CD4-positive, alpha-beta T cell treated with Interleukin-12 subunit alpha and Interleukin-12 subunit beta, for 1 hour (primary cell): Measurements from ENCODE around the gene CCDC12.

Experiments
- DNase-seq: peaks from one replicate; pipeline ENCODE4 v3.0.0-alpha.2; 2020

The CCDC12 gene

DNA sequence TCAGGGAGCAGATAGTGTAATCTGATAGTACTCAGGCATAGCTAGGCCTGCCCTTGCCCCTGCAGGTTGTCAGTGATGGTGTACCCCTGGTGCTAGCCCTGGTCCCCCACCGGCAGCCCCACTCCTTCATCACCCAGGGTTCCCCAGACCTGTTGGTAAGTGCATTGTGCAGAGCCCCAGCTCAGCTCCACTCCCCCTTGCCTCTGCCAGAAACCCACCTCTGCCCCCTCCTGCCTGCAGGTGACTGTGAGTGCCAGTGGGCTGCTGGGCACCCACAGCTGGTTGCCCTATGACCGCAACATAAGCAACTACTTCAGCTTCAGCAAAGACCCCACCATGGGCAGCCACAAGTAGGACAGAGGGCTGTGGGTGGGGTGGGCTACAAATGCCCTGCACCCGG is 30.5 kb upstream of the CCDC12 start:
- no peak for DNase-seq

- DNase-seq, result no peak
Measured at GRCh38 chr3:47006145-47006651, 29.7 kb upstream of the CCDC12 start.

GRCh38 chr3:47005212-47006144 is 28.9 kb upstream of the CCDC12 start:
- DNase-seq, result no peak

DNA sequence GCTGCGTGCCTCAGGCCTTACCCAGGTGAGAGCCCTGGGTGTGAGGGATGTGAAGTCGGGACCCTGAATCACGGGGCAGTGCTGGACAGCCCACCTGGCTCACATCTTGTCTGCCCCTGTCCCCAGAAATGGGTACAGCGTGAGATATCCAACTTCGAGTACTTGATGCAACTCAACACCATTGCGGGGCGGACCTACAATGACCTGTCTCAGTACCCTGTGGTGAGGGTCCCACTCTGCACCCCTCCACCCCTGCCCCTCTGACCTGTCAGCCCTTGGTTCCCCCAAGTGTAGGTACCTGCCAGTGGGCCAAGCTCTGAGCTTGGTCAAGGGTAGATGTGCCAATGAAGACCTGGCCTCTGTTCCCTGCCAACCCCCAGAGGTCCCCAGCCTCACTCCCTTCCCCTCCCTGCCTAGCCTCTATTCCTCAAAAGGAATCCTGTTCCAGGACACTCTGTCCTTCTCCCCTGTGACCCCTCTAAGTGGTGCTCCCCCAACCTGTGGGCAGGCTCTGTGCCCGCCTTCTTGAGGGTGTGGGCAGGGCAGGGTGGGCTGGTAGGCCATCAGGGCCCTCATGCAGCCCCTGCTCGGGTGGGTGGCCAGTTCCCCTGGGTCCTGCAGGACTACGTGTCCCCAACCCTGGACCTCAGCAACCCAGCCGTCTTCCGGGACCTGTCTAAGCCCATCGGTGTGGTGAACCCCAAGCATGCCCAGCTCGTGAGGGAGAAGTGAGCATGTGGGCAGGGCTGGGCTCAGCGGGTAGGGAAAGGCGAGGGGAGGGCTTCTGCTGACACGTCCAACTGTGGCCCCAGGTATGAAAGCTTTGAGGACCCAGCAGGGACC is 28.0 kb upstream of the CCDC12 start:
- no peak for DNase-seq

- no peak for DNase-seq
Measured at GRCh38 chr3:47003461-47004368, 27.2 kb upstream of the CCDC12 start.

- DNase-seq, result no peak
Measured at GRCh38 chr3:47003056-47003410, 26.5 kb upstream of the CCDC12 start.

DNA sequence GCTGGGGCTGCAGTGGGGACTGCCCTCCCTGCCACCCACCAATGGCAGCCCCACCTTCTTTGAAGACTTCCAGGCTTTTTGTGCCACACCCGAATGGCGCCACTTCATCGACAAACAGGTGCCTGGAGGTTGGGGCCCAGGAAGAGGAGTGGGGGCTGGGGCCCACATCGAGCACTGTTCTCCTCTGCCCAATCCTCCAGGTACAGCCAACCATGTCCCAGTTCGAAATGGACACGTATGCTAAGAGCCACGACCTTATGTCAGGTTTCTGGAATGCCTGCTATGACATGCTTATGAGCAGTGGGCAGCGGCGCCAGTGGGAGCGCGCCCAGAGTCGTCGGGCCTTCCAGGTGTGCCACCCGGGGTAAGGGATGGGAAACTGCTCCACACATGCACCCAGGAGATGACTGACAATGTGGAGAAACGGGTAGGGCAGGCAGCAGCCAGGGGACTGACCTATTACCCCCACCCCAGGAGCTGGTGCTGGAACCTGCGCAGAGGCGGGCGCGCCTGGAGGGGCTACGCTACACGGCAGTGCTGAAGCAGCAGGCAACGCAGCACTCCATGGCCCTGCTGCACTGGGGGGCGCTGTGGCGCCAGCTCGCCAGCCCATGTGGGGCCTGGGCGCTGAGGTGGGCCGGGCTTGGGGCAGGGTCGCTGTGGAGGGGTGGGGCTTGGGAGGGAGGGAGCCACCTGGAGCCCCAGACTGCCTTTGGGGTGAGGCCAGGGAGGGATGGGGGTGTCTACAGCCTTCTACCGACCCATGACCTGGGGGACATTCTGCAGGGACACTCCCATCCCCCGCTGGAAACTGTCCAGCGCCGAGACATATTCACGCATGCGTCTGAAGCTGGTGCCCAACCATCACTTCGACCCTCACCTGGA is 25.9 kb upstream of the CCDC12 start:
- DNase-seq, result no peak

- DNase-seq, result no peak
Measured at GRCh38 chr3:47001731-47002170, 25.2 kb upstream of the CCDC12 start.

DNA sequence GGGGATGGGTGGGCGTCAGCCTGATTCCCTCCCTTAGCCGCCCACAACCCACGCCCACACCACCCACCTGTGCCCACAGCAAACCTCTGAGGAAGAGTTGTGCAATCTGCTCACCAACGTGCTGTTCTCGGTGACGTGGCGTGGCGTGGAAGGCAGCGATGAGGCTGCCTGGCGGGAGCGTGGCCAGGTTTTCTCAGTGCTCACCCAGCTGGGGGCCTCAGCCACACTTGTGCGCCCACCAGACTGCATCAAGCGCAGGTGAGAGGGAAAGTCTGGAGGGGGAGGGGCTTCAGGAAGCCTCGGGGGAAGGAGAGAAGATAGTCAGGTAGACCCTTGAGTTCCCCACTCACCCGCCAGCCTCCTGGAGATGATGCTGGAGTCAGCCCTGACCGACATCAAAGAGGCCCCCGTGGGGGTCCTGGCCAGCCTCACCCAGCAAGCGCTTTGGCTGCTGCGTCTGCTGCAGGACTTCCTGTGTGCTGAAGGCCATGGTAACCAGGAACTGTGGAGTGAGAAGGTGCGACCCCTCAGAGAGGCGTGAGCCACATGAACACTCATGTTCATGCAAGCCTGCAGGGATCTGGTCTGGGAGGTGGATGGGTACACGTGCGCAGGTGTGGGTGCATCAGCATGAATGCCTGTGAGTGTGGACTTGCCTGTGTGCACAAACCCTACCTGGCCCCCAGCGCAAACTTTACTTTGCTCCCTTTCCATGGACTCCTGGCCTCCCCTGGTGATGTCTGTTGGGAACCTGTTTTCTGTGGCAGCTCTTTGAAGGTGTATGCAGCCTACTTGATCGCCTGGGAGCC is 24.6 kb upstream of the CCDC12 start:
- DNase-seq, result no peak

DNA sequence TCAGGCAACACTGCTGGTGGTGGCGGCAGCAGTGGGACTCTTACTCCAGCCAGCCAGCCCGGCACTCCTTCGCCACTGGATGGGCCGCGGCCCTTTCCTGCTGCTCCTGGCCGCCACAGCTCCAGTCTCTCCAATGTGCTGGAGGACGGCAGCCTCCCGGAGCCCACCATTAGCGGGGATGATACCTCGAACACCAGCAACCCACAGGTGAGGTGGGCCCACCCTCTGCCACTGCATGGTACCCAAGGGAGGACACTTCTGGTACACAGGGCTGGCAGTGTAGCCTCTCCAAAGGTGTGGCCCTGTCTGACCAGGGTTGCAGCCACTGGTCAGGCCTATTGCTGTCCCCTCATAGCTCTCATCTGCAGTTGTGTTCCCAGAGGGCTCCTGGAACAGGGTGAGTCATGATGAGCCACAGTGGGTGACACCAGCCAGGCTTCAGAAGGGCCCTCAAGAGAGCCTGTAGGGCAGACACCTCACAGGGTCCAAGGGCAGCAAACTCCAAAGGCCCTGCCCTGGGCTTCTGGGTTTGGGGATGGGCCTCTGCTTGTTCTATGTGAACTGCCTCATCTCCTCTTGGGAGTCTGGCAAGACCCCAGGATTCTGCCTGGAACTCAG is 23.8 kb upstream of the CCDC12 start:
- DNase-seq, result no peak

- no peak for DNase-seq
Measured at GRCh38 chr3:46999516-47000197, 23.1 kb upstream of the CCDC12 start.

GRCh38 chr3:46998852-46999515 is 22.4 kb upstream of the CCDC12 start:
- no peak for DNase-seq

- peak; percentile 77 for DNase-seq
Measured at GRCh38 chr3:46998121-46998851, 21.7 kb upstream of the CCDC12 start.

- no peak for DNase-seq
Measured at GRCh38 chr3:46997453-46998091, 21.0 kb upstream of the CCDC12 start.

DNA sequence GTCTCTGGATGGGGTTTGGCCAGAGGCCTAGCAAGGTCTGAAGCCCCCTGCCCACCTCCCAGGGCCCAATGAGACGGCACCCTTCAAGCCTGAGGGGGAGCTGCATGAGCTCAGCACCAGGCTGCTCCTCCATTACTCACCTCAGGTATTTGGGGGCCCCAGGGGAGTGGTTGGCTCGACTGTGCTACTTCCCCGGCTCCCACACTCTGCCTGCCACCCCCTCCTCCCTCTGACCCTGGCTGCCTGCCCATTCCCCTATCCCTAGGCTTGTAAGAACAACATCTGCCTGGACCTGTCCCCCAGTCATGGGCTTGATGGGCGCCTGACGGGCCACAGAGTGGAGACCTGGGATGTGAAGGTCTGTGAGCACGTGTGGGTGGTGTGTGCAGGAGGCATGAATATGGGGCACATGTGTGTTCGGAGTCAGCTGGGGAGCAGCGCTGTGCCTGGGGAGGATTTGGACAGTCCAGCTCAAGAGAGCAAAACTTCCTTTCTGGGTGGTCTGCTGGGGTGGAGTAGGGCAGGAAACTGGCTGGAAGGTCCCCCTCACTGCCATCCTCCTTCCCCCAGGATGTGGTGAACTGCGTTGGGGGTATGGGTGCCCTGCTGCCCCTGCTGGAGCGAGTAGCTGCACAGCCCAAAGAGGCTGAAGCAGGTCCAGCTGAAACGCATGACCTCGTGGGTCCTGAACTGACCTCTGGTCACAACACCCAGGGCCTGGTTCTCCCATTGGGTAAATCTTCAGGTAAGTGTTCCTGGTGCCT is 20.3 kb upstream of the CCDC12 start:
- no peak for DNase-seq

- DNase-seq, result no peak
Measured at GRCh38 chr3:46995901-46996562, 19.5 kb upstream of the CCDC12 start.
